ENCODE results near the gene PGLYRP1. TPM values are rescaled to one million over a fixed set of nuclear protein-coding genes. Genes with fewer than 3 reads are reported as not detected.

The PGLYRP1 gene
- total RNA-seq, 2 donors from 2014 or later: not detected

DNA sequence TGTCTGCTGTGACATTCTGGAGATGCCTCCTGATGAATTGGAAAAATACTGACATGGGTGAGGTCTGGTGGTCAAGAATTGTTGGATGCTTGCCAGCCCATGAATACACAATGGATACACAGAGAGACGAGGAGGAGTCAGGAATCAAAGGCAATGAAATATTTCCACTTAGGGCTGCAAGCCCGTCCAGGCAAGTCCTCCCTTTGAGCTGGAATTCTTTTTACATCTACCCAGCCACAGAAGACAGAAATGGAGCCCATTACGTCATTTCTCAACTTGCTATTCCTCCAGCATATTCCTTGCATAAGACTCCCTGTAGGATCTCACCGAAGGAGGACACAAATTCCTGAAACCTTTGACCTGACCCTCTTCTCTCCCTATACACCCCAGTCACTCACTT lies 33.7 kb upstream of the PGLYRP1 start:
- H3K27ac ChIP-seq: no peak overlapping the region

DNA sequence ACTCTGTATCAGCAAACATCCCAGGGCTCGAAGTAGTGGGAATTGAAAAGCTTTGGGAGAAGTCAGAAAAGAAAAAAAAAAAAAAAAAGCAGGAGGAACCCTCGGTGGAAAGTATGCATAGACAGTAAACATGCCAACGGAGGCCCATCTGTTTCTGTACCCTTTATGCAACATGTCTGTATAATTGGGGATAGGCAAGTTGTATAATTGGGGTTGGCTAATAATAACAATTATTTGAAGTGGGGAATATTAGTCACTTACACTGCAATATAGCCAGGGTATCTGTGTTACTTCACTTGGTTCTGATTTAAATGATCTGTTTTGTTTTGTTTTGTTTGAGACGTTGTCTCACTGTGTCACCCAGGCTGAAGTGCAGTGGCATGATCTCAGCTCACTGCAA lies 30.0 kb upstream of the PGLYRP1 start:
- intact Hi-C loops (cut with DNase I): no loop called here

More for the DNA sequence above, 33.7 kb upstream of the PGLYRP1 start:
- WGBS: 23% methylated on average over 4 of the region's 4 CpGs
- Histone ChIP-seq H3K4me1 (replicated peaks) (no peaks in the 10 kb centered on the region), H3K4me3 (no peak overlapping the region), H3K36me3 (no peaks in the 10 kb centered on the region), H3K9me3 (no peaks in the 10 kb centered on the region), H3K27me3 (replicated peaks; ENCODE audit: insufficient read depth) (no peaks in the 10 kb centered on the region)
- intact Hi-C loops (cut with DNase I): no loop called here
- no peak for DNase-seq (ENCODE audit: low spot score)
- TF ChIP-seq POLR2A (IDR thresholded peaks at IDR 0.05) (no peak), POLR2AphosphoS5 (IDR thresholded peaks at IDR 0.05) (no peak)
- TF ChIP-seq, protein P1, sequence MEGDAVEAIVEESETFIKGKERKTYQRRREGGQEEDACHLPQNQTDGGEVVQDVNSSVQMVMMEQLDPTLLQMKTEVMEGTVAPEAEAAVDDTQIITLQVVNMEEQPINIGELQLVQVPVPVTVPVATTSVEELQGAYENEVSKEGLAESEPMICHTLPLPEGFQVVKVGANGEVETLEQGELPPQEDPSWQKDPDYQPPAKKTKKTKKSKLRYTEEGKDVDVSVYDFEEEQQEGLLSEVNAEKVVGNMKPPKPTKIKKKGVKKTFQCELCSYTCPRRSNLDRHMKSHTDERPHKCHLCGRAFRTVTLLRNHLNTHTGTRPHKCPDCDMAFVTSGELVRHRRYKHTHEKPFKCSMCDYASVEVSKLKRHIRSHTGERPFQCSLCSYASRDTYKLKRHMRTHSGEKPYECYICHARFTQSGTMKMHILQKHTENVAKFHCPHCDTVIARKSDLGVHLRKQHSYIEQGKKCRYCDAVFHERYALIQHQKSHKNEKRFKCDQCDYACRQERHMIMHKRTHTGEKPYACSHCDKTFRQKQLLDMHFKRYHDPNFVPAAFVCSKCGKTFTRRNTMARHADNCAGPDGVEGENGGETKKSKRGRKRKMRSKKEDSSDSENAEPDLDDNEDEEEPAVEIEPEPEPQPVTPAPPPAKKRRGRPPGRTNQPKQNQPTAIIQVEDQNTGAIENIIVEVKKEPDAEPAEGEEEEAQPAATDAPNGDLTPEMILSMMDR (IDR thresholded peaks at IDR 0.05): no peak

DNA sequence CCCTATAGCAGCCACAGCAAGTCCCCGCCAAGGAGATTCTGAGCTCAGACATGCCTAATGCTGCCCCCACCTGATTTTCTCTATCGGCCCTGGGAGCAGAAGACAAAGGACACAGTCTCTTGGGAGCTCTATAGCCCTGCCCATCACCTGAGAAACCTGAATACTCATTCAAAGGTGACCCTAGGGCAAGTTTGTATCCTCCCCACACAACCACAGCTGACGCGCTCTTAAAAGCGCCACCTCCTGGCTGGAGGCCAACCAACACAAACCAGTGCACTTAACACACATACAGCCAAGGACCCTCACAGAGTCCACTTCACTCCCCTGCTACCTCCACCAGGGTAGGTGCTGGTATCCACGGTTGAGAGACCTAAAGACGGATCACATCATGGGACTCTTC lies 26.7 kb upstream of the PGLYRP1 start:
- no peaks in the 10 kb centered on the region for H3K27me3 ChIP-seq (replicated peaks; ENCODE audit: insufficient read depth)
- no peaks in the 10 kb centered on the region for H3K9me3 ChIP-seq
- TF ChIP-seq POLR2A (IDR thresholded peaks at IDR 0.05) (no peak), POLR2AphosphoS5 (IDR thresholded peaks at IDR 0.05) (no peak)
- TF ChIP-seq, protein P1 (IDR thresholded peaks at IDR 0.05): no peak
- intact Hi-C loops (cut with DNase I): no loop called here
- H3K4me1 ChIP-seq (replicated peaks): no peaks in the 10 kb centered on the region
- H3K27ac ChIP-seq: no peak overlapping the region
- H3K4me3 ChIP-seq: no peak overlapping the region
- no peaks in the 10 kb centered on the region for H3K36me3 ChIP-seq
- DNase-seq (ENCODE audit: low spot score): no peak
- WGBS: 34% methylated on average over 6 of the region's 7 CpGs

More for the DNA sequence above, 30.0 kb upstream of the PGLYRP1 start:
- TF ChIP-seq POLR2AphosphoS5 (IDR thresholded peaks at IDR 0.05) (no peak), POLR2A (IDR thresholded peaks at IDR 0.05) (no peak)
- TF ChIP-seq, protein P1 (IDR thresholded peaks at IDR 0.05): no peak
- H3K36me3 ChIP-seq: no peaks in the 10 kb centered on the region
- 53% methylated on average over 4 of the region's 4 CpGs for WGBS
- H3K4me3 ChIP-seq: no peak overlapping the region
- no peaks in the 10 kb centered on the region for H3K4me1 ChIP-seq (replicated peaks)
- no peaks in the 10 kb centered on the region for H3K9me3 ChIP-seq
- H3K27ac ChIP-seq: no peak overlapping the region
- DNase-seq (ENCODE audit: low spot score): no peak
- no peaks in the 10 kb centered on the region for H3K27me3 ChIP-seq (replicated peaks; ENCODE audit: insufficient read depth)

DNA sequence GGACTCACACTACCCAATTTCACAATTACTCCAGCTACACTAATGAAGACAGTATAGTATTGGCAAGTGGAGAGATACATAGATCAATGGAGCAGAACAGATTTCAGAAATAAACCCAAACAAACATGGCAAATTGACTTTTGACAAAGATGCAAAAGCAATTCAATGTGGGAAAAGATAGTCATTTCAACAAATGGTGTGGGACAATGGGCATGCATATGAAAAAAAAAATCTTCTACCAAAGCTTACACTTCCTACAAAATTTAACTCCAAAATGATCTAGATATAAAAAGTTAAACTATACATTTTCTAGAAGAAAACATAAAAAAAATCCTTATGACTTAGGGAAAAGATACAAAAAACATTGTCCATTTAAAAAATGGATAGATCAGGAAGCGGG lies 20.7 kb upstream of the PGLYRP1 start:
- no peaks in the 10 kb centered on the region for H3K4me1 ChIP-seq (replicated peaks)
- TF ChIP-seq, protein P1 (IDR thresholded peaks at IDR 0.05): no peak
- TF ChIP-seq POLR2A (IDR thresholded peaks at IDR 0.05): no peak
- no peak for TF ChIP-seq POLR2AphosphoS5 (IDR thresholded peaks at IDR 0.05)
- no peak for DNase-seq (ENCODE audit: low spot score)
- H3K4me3 ChIP-seq: no peak overlapping the region
- no peaks in the 10 kb centered on the region for H3K36me3 ChIP-seq
- no peak overlapping the region for H3K27ac ChIP-seq
- H3K27me3 ChIP-seq (replicated peaks; ENCODE audit: insufficient read depth): no peaks in the 10 kb centered on the region
- H3K9me3 ChIP-seq: no peaks in the 10 kb centered on the region
- WGBS: 98% methylated on average over 1 of the region's 1 CpG
- intact Hi-C loops (cut with DNase I): no loop called here

DNA sequence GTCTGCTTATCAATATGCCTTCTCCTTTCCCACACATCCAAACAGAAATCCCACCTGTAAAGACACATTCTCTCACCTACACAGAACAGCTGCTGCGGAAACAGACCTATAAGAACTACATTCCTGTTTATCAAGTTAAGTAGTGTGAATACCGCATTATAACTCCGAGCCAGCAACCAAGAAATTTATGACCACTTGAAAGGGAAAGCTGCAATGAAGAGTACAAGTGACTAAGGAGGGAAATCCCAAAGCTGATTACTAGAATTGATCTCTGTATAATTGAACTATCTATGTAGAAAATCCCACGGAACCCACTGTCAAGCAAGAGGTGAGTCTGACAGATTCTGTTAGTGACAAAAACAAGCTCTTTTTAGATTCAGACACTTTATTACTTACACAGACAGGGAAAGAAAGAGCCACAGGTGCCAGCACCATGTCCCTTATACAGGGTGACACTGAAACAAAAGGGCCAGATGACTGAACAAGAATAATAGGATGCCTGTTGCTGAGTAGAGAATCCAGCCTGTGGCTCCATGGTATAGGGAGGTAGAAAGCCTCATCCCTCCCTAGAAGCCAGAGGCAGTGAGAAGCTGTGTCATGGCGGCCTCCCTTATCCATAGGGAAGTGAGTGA lies 19.5 kb upstream of the PGLYRP1 start:
- no peaks in the 10 kb centered on the region for H3K4me1 ChIP-seq (replicated peaks)
- H3K9me3 ChIP-seq: no peaks in the 10 kb centered on the region
- no peak overlapping the region for H3K4me3 ChIP-seq
- H3K27ac ChIP-seq: no peak overlapping the region
- H3K27me3 ChIP-seq (replicated peaks; ENCODE audit: insufficient read depth): no peaks in the 10 kb centered on the region
- 56% methylated on average over 5 of the region's 5 CpGs for WGBS
- no peak for DNase-seq (ENCODE audit: low spot score)
- H3K36me3 ChIP-seq: no peaks in the 10 kb centered on the region
- intact Hi-C loops (cut with DNase I): no loop called here
- no peak for TF ChIP-seq POLR2A (IDR thresholded peaks at IDR 0.05)
- TF ChIP-seq, protein P1 (IDR thresholded peaks at IDR 0.05): no peak
- TF ChIP-seq POLR2AphosphoS5 (IDR thresholded peaks at IDR 0.05): no peak
